ENCODE data around the gene MUC2.

The MUC2 gene

DNA sequence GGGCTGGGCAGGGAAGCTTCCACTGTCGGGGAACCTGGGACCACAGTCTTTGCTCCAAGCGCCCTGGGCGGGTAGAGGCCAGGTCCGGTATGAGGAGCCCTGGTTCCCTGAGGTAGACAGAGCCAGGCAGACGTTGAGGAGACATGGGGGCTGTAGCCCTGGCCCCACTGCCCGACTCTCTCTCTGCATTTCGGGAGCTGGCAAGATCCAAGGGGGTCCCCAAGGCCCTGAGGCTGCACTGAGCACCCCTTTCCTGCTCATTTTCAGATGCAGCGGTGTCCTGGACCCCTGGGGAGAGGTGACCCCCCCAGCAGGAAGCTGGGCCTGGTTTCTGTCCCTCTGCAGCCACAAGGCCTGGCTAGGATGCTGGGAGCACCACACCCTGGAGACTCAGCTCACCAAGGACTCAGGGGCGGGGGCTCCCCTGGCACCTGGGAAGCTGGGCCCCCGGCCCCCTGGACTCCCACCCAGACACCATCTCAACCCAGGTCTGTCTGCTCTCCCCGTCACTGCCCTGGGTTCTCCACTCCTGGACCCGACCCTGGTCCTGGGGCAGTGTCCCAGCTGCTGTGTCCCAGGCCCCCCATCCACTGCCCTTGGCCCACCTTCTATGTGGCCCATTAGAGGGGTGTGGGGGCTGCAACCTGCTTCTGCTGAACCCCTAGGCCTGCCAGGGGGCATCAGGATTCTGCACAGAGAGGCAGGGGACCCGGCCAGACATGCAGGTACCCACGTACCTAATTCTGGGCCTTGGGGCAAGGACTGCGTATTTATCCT is 23.1 kb upstream of the MUC2 start:
- no peak for DNase-seq (ENCODE audit: low read depth in 2 of 2)

DNA sequence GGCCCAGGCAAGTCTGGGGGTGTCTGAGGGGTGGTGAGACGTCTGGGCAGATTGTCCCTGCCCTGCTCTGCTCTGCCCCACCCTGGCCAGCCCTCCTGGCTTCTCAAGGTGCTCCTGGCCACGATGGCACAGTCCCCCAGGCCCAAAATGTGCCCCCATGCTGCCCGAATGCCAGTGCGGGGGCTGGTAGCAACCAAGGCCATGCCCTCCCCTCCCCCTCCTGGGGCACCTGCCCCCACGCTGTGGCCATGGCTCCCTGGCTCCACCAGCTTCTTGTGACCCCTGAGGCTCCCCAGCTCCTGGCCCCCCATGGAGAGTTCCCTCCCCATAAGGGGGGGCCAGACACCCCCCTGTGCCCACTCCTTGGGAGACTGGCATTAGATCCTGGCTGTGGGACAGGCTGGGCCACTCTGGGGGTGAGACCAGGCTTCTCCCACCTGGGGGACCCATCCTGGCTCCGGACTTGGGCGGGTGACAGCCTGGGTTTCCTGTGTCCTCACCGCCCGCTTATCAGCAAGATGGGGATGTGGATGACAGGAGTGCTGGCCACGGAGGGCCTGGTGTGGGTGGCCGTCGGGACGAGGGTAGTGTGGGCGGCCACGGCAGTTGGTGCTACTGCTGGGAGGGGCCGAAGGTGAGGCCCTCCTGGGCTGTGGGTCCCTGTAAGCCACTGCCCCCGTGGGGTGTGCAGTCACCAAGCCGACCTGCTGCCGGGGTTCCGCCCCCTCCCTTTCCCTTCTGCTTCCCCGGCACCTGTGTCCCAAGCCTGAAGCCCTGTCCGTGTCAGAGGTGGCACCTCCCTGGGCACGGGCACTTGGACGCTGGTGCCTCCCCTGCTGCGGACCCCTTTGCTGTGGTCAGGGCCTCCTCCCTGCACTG is 22.3 kb upstream of the MUC2 start:
- no peak for DNase-seq (ENCODE audit: low read depth in 2 of 2)

DNA sequence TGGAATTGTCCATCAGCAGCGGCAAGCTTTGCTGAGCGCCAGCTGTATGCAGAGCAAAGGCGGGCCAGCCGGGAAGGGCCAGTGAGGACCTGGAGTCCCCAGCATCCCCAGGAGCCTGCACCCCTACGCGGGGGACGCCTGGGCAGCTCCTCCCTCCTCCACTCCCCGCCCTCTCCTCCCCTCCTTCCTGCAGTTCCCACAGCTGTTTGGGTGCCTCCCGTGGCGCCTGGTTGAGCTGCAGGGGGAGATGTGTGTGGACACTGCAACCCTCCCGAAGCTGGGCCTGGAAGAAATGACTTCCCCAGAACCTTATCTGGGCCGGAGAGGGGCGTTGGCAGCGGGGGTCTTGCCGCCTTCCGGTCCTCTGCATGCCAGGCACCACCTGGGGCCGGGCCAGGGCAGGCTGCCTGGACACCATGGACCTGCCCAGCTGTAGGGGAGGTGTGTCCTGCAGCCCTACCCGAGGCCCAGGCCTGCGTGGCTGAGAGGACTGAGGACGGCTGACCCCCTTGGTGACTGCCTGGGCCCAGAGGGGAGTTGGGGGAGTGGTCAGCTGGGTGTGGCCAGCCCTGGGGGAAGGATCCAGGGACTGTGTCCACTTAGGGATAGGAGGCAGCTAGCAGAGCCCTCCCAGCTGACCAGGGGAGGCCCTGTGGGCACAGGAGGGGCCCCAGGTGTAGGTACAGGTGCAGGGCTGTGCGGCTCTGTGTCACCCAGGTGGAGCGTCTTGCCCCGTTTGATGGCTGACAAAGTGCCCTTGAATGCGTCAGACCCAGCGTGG is 21.4 kb upstream of the MUC2 start:
- DNase-seq (ENCODE audit: low read depth in 2 of 2): no peak

DNA sequence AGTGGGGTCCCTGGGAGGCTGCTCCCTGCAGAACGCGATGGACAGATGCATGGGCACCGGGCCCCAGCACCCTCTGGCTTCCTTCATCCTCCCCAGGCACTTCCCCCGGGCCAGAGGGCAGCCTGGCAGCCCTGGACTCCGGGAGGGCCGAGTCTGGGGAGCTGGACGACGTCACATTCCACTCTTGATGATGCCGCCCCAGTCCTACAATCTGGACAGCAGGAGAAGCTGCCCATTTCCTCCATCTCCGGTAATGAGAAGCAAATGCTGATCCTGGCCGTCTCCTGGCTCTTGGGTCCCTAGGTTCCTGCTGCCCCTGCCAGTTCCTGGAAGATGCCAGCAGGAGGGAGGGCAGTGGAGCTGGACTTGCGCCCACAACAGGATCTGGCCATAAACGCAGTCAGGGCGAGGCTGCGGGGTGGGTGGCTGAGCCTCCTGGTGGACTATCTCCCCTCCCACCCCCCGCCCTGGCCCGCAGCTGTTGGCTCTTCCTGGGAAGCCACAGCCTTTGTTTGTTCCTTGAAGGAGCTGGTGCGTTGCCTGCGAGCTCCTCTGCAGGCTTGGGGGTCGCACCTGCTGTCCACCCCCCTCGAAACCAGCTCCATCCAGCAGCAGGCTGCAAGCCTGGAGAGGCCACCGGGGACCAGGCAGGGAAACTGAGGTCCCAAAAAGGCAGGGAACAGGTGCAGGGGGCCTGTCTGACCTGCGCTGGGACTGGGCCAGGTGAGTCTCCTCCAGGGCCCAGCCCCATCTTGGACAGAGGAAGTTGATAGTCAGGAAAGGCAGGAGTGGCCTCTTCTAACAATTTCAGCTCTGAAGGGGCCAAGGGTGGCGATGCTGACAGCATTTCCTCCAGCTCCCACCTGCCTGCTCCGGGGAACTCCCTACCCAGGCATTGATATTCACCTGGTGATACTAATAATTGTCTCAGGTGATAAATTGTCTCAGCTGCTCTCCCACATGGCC is 20.2 kb upstream of the MUC2 start:
- no peak for DNase-seq (ENCODE audit: low read depth in 2 of 2)

DNA sequence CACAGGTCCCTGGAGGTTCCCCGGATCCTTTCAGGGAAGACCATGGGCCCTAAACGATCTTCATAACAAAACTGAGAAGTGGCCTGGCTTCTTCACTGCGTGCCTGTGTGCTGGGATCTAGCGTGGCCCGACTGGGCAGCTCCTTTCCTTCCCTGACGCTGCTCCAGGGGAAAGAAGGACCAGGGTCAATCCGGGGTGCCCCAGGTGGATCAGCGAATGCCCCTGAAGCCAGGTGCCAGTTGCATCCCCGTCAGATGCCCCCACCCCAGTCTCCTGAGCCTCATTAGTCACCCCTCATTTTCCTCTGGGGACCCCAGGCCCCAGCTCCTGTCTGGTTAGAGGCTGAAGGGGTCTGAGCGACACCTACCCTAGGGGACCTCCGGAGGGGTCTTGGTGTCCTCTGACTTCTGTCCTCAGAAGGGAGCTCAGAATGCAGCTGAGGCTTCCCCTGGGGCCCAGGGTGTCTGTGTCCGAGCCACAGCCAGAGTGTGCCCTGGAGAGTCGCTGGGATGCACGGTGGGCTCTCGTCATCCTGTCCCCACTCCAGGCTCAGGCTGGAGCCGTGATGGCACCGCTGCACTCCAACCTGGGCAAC is 19.5 kb upstream of the MUC2 start:
- no peak for DNase-seq (ENCODE audit: low read depth in 2 of 2)

DNA sequence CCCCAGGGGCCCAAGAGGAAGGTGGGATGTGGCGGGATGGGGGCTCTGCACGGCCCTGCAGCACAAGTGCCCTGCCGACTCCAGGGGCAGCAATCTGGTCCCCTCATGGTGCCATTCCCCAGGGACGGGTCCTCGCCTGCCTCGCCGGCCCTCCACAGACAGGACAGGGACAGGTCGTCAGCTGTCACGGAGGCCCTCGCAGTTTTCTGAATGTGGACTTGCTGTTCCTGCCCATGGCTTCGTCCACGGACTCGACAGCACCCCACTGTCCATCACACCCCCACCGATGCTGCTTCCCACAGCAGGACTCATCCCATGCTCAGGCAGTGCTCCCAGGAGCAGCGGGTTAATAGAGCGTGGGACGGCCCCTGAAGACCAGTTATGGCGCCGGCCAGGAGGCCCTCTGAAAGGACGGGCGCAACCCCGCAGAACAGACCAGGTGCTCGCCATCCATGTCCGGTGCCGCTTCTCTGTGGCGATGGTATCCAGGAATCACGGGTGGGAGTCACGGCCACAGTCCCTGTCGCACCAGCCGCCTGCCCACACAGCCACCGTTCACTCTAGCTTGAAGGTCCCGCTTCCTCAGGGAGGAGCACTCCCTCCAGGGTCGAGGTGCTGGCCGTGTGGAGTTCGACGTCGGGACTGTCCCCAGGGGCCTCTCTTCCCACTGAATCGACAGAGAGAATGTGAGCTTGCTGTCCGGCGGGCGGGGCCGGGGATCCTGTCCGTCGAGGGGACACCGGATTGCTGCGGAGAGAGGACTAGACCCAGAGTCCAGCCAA is 18.5 kb upstream of the MUC2 start:
- no peak for DNase-seq (ENCODE audit: low read depth in 2 of 2)

DNA sequence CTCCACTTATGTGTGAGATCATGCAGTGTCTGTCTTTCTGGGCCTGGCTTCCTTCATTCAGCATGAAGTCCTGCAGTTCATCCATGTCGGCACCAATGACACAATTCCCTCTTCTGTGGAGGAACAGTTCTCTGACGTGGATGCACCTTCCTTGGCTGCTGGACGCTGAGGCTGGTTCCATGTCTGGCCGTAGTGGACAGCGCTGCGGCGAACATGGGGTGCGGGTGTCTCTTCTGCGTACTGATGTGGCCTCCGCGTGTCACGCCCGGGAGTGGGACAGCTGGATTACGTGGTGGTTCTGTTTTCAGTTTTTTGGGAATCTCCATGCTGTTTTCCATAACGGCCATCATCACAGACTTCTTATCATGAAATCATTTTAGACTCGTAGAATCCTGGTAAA is 16.9 kb upstream of the MUC2 start:
- DNase-seq (ENCODE audit: low read depth in 2 of 2): no peak

DNA sequence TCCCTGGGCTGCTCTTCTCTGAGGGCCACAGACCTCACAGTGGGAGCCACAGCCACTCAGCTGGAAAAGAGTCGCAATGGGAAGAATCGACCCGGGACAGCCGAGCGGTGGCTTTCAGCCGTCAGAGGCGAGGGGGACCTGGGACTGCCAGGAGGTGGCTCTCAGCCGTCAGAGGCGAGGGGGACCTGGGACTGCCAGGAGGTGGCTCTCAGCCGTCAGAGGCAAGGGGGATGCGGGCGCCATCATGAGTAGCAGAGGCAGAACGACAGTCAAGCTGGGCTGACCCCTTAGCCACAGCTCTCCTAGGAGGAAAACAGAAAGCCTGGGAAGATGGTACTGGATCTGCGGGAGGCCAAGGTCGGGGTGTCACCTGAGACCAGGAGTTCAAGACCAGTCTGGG is 14.9 kb upstream of the MUC2 start:
- DNase-seq (ENCODE audit: low read depth in 2 of 2): no peak

DNA sequence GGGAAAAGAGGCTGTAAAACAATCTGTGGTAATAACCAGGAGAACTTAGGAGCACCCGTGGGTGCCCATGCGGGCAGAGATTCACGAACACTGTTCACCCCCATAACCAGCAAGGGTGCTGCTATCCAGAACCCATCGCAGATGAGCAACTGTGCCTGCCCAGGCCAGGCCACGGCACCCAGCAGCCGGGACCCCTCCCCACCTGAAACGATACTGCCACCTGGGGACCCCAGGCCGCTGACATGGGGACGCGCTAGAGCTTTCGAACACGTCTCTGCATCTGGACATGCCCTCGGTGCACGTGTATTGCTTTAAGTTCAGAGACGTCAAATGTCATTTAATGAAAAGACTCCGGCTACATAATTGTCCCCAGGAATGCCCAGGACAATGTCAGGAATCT is 14.3 kb upstream of the MUC2 start:
- no peak for DNase-seq (ENCODE audit: low read depth in 2 of 2)

DNA sequence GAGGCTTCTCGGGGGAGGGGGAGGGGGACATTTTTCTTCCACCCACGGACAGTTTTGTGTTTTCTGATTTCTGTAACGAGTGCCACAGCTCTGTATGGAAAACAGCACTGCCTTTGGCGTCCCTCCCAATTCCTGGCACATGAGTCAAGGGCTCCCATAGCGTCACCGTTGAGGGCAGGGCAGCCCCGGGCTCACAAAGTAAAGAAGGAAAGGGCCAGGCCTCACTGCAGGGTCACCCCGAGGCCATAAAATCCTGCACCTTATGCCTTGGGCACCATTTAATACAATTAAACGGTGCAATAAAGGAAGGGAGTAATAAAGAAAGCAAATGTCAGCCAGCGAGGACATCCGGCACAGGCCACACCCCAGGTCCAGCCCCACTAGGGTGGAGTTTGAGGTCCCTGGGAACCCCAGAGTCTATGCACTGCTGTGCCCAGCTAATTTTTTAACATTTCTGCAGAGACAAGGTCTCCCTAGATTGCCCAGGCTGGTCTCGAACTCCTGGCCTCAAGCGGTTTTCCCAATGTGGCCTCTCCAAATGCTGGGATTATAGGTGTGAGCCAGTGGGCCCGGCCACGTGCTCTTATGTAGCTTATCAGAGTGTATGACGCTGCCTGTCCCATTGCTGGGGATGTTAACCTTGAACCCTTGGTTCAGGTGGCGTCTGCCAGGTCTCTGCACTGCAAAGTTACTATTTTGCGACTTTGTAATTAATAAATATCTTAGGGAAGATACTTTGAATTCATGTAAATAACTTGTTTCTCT is 13.6 kb upstream of the MUC2 start:
- DNase-seq (ENCODE audit: low read depth in 2 of 2): no peak

DNA sequence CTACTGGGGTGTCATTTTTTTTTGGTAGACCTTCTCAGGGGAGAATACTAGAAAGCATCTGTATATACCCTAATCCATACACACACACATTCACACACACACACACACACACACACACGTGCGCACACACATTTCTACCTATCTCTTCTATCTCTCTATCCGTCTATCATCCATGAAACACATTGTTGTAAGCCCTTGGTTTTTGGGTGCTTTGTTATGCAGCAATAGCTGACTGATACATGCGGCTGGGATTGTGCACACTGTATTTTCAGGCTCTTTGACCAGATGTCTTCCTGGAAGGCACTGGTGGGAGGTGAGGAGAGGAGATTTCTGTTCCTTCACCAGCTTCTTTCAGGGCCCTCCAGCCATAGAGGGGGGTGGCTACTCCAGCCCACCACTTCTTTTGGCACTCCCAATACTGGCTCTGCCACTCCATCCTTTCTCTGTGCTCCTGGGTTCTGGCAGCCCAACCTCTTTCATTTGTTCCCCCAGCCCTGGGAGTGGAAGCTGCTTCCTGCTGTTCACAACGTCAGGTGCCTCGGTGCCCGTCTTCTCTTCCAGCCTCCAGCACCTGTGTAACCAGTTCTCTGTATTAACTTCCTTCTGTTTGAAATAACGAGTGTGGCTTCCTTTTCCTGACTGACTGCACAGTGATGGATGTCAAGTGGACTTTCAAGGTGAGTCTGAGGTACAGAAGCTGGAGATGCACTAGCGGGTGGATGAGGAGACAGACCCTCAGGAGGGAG is 12.4 kb upstream of the MUC2 start:
- DNase-seq (ENCODE audit: low read depth in 2 of 2): no peak

DNA sequence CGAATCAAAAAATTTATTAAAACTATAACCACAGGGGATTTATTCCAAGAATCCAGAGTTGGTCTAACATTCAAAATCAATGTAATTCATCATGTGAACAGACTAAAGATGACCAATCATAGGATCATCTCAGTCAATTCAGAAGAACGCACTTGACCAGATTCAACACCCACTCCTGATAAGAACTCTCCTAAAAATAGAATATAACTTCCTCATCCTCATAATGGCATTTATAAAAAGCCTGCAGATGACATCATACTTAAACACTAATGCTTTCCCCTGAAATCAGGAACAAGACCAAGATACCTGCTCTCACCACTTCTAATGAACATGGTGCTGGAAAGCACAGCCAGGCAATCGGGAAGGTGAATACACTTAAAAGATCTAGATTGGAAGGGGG is 10.5 kb upstream of the MUC2 start:
- DNase-seq (ENCODE audit: low read depth in 2 of 2): no peak

DNA sequence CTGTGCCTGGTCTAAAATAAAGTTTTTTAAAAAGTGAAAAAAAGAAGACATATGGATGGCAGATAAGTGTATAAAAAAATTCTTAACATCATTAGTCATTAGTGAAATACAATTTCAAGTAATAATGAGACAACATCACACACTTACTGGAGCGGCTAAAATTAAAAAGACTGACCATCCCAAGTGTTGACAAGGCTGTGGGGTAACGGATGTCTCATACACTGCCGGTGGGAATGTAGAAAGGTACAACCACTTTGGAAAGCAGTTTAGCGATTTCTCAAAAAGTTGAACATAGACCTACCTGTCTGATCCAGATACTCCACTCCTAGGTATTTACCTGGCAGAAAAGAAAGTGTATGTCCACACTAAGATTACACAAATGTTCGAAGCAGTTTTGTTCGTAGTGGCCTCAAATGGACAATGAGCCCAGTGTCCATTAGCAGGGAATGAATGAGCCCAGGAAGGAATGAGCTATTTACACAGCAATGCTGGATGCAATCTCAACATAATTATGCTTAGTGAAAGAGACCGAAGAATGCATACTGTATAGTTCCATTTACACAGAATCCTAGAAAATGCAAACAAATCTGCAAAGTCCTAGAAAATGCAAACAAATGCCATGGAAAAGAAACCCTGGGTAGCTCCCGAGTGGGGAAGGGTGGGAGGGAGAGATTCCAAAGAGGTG is 6.7 kb upstream of the MUC2 start:
- no peak for DNase-seq (ENCODE audit: low read depth in 2 of 2)

DNA sequence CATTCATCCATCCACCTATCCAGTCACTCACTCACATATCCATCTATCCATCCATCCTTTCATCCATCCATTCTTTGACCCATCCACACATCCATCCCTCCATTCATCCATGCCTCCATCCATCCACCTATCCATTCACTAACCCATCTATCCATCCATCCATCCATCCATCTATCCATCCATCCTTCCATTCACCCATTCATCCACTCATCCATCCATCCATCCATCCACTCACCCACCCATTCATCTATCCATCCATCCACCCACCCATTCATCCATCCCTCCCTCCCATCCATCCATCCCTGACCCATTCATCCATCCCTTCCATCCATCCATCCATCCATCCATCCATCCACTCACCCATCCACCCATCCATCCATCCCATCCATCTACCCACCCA is 4.9 kb upstream of the MUC2 start:
- no peak for DNase-seq (ENCODE audit: low read depth in 2 of 2)

DNA sequence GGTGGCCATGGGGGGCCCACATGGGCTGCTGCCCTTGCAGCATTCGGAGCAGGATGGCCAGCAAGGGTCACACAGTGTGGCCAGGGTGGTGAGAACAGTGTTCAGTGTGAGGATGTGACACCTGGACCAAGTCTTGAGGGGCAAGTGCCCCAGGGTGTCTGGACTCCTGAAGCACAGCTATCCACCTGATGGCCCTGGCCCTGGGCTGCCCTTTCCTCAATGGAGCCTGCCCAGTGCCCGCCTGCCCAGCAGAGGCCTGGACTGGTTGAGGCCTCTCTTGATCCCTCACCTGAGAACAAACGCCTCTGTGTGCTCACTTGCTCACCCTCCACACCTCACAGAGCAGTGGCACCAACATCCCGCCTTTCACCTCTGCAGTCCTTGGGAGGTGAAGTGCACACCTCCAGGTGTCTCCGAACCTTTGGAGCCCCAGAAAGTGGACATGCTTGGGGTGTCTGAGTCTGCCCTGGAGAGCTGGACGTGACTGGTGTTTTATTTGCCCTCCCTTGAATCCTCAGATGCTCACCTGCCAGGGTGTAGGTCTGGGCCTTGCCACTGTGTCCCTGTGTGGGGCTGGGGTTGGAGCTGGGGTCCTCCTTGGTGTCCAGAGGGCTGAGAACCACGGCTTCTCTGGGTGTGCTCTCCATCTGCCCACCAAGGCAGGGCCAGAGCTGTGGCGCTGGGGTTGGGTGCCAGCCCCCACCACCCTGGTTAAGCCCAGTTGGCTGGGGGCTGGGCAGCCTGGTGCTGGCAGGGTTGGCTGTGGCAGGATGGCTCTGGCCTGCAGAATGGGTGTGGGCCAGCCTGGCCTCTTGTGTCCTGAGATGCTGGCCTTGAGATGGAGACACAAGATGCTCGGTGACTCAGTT is 3.8 kb upstream of the MUC2 start:
- DNase-seq (ENCODE audit: low read depth in 2 of 2): no peak

DNA sequence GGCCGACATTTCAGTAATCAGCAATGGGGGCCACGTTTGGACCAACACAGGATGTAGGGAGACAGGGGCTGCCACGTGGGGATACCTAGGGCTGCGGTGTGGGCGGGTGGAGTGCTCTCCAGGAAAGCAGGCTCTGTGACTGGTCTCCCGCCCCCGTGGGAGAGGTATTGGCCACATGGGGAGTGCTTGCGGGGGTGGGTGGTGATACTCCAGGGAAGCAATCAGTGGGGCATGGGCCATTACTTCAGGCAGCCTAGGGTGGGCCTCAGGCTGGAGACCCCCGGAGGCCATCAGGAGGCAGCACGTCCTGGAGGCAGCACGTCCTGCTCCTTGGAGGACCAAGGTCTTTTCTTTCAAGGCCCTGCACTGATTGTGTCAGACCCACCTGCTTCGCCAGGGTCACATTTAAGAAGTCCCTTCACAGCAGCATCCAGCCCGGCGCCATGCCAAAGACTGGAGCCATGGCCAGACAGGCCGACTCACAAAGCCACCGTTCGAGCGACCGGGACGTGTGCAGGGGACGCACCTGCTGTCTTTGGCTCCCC is 3.0 kb upstream of the MUC2 start:
- no peak for DNase-seq (ENCODE audit: low read depth in 2 of 2)
